ENCODE results near the gene RSPH10B2.
"Not testable (repeated sequence)": the region's sequence is repeated elsewhere in the genome, so short reads cannot be mapped to it uniquely, and the experiment has no call there.

Gene RSPH10B2

DNA sequence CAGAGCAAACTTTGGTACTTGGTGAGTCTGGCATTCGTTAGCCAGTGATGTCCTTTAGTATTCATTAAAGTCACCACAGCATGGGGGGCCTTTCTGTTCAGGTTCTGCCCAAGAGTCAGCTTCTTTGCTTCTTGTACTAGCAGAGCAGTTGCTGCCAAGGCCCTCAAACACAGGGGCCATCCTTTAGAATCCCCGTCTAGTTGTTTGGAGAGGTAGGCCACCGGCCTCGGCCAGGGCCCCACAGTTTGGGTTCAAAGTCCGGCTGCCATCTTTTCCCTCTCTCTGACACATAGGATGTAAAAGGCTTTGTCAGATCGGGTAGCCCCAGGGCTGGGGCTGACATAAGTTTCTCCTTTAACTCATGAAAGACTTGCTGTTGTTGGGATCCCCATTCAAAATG lies 89.8 kb downstream of the RSPH10B2 start:
- DNase-seq: not testable (repeated sequence)

DNA sequence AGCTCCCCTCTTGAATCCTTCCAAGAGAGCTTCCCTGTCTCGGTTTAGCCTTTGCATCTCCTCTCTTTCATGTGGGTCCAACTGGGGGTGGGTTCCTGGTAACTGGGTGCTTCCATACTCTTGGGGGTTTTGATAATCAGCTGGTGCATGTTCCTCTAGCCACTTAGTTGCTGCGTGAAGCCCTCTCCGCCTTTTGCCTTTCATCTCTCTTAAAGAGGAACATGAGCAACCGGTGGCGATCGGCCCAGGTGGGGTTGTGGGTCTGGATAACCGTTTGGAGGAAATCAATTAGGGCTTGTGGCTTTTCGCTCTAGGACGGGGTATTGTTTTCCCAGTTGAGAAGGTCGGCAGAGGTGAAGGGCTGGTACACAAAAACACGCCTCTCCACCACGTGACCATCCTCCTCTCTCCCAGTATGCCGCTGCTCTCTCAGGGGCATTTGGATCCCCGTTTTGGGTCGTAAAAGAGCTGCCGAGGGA lies 92.1 kb downstream of the RSPH10B2 start:
- not testable (repeated sequence) for DNase-seq

DNA sequence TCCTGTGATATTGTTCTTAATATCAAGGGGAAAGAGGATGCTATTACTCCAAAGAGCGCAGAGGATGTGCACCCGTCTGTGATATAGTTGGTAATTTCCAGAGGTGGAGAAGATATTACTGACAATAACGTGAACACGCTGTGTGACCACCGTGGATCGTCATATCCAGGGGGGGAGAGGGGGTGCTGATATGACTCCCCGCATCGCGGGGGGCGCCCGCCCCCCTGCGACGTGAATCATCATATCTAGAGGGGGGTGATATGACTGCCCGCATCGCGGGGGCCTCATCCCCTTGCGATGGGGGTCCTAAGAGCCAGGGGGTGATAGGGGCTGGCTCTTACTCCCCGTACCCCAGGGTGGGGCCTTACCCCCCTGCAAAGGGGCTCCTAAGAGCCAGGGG lies 93.8 kb downstream of the RSPH10B2 start:
- not testable (repeated sequence) for DNase-seq

Data from NCI-H2029 (cell line).